ENCODE measurements around the gene XAB2. TPM values are rescaled to one million over a fixed set of nuclear protein-coding genes. Genes with fewer than 3 reads are reported as not detected.

The XAB2 gene
- polyA plus RNA-seq, 1 donor from 2014 or later: 19.6 TPM

- H3K9ac ChIP-seq (ENCODE audit: low read length): no peak overlapping the region
- no peaks in the 10 kb centered on the region for H4K20me1 ChIP-seq (ENCODE audit: insufficient read depth)
- H3F3A ChIP-seq (ENCODE audit: insufficient read depth, low read length, poor library complexity, severe bottlenecking): no peaks in the 10 kb centered on the region
- no peak overlapping the region for H3K27ac ChIP-seq (ENCODE audit: low read length)
- TF ChIP-seq EZH2 (IDR thresholded peaks at IDR 0.05; ENCODE audit: borderline replicate concordance, insufficient read depth, low read length, poor library complexity, severe bottlenecking): no peak
- no peaks in the 10 kb centered on the region for H3K79me2 ChIP-seq (replicated peaks; ENCODE audit: insufficient read depth, low read length)
- no peak overlapping the region for H3K4me2 ChIP-seq (ENCODE audit: low read length)
- no peak overlapping the region for H3K4me3 ChIP-seq (ENCODE audit: low read length)
- H2AFZ ChIP-seq (ENCODE audit: low read depth, low read length): no peak overlapping the region
- peaks cover 13% of the 10 kb centered on the region for H3K27me3 ChIP-seq (ENCODE audit: insufficient read depth, low read depth, low read length)
- no peaks in the 10 kb centered on the region for H3K9me3 ChIP-seq (ENCODE audit: low read length)
- H3K36me3 ChIP-seq (ENCODE audit: insufficient read depth, low read length): no peaks in the 10 kb centered on the region
- H3K9me2 ChIP-seq (ENCODE audit: insufficient read depth, low read length): no peaks in the 10 kb centered on the region
Observed at GRCh38 chr19:7674010-7675005, 45.0 kb upstream of the XAB2 start.

- no peak overlapping the region for H3K4me2 ChIP-seq (ENCODE audit: low read length)
- H3K9me2 ChIP-seq (ENCODE audit: insufficient read depth, low read length): no peaks in the 10 kb centered on the region
- H3K9ac ChIP-seq (ENCODE audit: low read length): no peak overlapping the region
- H4K20me1 ChIP-seq (ENCODE audit: insufficient read depth): no peaks in the 10 kb centered on the region
- no peaks in the 10 kb centered on the region for H3K36me3 ChIP-seq (ENCODE audit: insufficient read depth, low read length)
- H3F3A ChIP-seq (ENCODE audit: insufficient read depth, low read length, poor library complexity, severe bottlenecking): no peaks in the 10 kb centered on the region
- H3K27ac ChIP-seq (ENCODE audit: low read length): no peak overlapping the region
- H3K27me3 ChIP-seq (ENCODE audit: insufficient read depth, low read depth, low read length): peaks cover 13% of the 10 kb centered on the region
- no peak overlapping the region for H2AFZ ChIP-seq (ENCODE audit: low read depth, low read length)
- H3K9me3 ChIP-seq (ENCODE audit: low read length): no peaks in the 10 kb centered on the region
- TF ChIP-seq RAD21 (conservative IDR thresholded peaks at IDR 0.05) (no peak), MXI1 (conservative IDR thresholded peaks at IDR 0.05; ENCODE audit: poor library complexity, severe bottlenecking) (no peak), TAF1 (IDR thresholded peaks at IDR 0.05; ENCODE audit: low read depth) (no peak), SMC3 (conservative IDR thresholded peaks at IDR 0.05; ENCODE audit: poor library complexity) (no peak), EP300 (conservative IDR thresholded peaks at IDR 0.05; ENCODE audit: poor library complexity, severe bottlenecking) (no peak), REST (IDR thresholded peaks at IDR 0.05; ENCODE audit: borderline replicate concordance) (no peak)
- no peaks in the 10 kb centered on the region for H3K79me2 ChIP-seq (replicated peaks; ENCODE audit: insufficient read depth, low read length)
- no peak overlapping the region for H3K4me3 ChIP-seq (ENCODE audit: low read length)
Observed at GRCh38 chr19:7672522-7672921, 43.2 kb upstream of the XAB2 start.

- no peaks in the 10 kb centered on the region for H3K9me3 ChIP-seq (ENCODE audit: low read length)
- no peaks in the 10 kb centered on the region for H3F3A ChIP-seq (ENCODE audit: insufficient read depth, low read length, poor library complexity, severe bottlenecking)
- H3K9me2 ChIP-seq (ENCODE audit: insufficient read depth, low read length): no peaks in the 10 kb centered on the region
- H3K79me2 ChIP-seq (replicated peaks; ENCODE audit: insufficient read depth, low read length): no peaks in the 10 kb centered on the region
- H3K4me3 ChIP-seq (ENCODE audit: low read length): no peak overlapping the region
- TF ChIP-seq CTCF (IDR thresholded peaks at IDR 0.05; ENCODE audit: poor library complexity, severe bottlenecking): no peak
- no peak for TF ChIP-seq MXI1 (conservative IDR thresholded peaks at IDR 0.05; ENCODE audit: poor library complexity, severe bottlenecking)
- no peak for TF ChIP-seq EZH2 (IDR thresholded peaks at IDR 0.05; ENCODE audit: borderline replicate concordance, insufficient read depth, low read length, poor library complexity, severe bottlenecking)
- no peak for TF ChIP-seq SMC3 (conservative IDR thresholded peaks at IDR 0.05; ENCODE audit: poor library complexity)
- TF ChIP-seq TAF1 (IDR thresholded peaks at IDR 0.05; ENCODE audit: low read depth): no peak
- no peak for TF ChIP-seq RAD21 (conservative IDR thresholded peaks at IDR 0.05)
- no peak for TF ChIP-seq REST (IDR thresholded peaks at IDR 0.05; ENCODE audit: borderline replicate concordance)
- H3K36me3 ChIP-seq (ENCODE audit: insufficient read depth, low read length): no peaks in the 10 kb centered on the region
- H4K20me1 ChIP-seq (ENCODE audit: insufficient read depth): no peaks in the 10 kb centered on the region
- no peak overlapping the region for H2AFZ ChIP-seq (ENCODE audit: low read depth, low read length)
- H3K4me2 ChIP-seq (ENCODE audit: low read length): no peak overlapping the region
- H3K27ac ChIP-seq (ENCODE audit: low read length): no peak overlapping the region
- no peak overlapping the region for H3K9ac ChIP-seq (ENCODE audit: low read length)
- H3K27me3 ChIP-seq (ENCODE audit: insufficient read depth, low read depth, low read length): peaks cover 13% of the 10 kb centered on the region
Observed at GRCh38 chr19:7670790-7671189, 41.4 kb upstream of the XAB2 start.

All from neural cell (in vitro differentiated cells).